COLO829 (cell line): ENCODE results near the gene VAC14.
"Not testable (repeated sequence)": the region's sequence is repeated elsewhere in the genome, so short reads cannot be mapped to it uniquely, and the experiment has no call there.

ENCODE experiments used
- DNase-seq: peaks from one replicate; pipeline ENCODE4 v3.0.0; 2012; ENCODE audit warnings: low spot score

The VAC14 gene

DNA sequence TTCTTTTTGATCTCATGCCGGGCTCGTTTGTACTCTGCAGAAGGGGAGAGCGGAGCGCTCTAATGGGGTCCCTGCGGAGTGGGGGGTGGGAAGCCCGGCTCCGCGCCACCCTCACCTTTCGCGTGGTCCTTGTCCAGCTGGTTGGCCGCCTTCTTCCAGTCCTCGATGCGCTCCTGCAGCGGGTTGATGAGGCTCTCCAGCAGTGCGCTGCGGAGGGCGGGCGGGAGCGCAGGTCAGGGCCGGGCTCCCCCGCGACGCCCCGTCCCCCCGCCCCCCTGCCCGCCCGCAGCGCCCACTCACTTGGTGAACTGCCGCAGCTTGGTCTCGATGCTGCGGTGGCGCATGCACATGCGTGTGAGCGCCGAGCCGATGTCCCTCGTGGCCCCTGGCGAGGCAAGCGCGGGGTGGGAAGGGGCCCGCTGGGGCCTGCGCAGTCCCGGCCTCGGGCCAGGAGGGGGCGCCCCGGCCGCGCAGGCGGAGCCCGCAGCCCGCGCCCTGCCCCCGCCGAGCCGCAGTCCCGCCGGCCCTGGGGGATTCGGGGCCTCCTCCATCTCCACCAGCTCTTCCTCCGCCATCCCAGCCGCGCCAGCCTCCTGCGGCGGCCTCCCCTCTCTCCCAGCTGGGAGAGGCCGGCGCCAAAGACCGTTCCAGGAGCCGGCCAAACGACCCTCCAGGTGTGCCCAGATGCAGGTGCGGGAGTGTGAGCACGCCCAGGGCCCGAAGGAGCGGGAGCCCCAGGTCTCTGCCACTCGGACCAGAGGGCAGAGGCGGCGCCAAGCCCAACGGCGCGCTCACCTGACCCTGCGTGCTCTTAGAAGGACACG is 121.1 kb downstream of the VAC14 start:
- DNase-seq: no peak

DNA sequence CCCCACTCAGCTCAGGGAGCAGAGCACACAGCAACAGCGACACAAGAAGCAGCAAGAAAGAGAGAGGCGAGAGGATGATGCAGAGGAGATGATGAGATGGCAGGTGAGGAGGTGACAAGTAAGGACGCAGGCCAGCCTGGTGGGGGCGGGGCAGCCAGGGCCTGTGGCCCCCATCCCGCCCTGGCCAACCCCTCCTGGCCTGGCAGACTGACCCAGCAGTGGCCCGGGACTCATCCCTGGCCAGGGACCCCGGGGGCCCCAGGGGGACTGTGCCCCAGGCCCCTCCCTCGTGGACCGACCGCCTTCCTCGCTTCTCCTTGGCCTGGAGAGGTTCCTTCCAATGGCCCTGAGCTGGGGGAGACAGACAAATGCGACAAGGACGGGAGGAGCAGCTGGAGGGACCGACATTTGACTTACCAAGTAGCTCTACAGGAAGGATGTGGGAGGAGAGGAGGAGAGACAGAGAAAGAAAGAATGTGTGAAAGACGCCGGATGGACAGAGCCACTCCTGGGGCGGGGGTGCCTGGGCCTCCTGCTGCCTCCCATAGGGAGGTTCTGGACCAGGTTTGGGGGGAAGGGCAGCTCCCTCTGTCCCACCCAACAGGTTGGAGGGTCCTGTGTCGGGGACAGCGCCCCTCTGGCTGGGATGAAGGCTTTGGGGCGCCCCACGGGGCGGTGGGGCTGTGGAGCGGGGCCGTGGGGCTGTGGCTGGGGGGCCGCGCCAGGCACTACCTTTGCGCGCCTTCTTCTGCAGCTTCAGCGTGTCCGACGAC is 121.9 kb downstream of the VAC14 start:
- no peak for DNase-seq

DNA sequence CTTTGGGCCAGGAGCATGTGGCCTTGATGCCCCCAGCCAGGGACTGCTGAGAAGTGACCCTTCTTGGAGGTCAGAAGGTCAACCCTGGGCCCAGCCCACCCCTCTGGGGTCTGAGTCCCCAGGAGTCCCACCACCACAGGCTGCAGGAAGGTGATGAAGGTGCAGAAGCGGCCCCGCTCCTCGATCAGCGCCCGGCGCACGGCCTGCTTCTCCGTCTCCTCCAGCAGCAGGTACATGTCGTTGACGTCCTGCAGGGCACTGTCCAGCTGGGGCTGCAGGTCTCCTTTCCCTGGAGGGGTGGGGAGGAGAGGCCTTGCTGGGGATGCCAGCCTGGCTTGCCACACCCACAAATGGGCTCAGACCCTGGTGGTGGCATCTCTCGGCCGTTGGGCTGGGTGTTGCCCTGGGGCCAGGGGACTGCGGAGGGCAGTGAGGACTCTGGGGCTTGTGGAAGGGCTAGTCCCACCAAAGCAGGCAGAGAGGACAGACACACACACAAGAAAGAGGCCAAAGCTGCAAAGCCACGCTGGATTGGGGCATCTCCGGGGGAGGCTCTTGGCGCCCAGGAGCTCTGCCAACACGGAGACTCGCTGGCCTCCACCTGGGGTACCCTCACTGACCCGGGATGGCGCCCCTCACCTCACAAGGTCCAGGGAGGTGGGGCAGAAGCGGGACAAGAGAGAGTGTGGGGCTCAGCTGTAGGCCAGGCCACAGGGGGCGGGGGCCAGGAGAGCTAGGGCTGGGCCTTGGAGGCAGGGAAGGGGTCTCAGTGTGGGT is 122.6 kb downstream of the VAC14 start:
- DNase-seq: no peak

DNA sequence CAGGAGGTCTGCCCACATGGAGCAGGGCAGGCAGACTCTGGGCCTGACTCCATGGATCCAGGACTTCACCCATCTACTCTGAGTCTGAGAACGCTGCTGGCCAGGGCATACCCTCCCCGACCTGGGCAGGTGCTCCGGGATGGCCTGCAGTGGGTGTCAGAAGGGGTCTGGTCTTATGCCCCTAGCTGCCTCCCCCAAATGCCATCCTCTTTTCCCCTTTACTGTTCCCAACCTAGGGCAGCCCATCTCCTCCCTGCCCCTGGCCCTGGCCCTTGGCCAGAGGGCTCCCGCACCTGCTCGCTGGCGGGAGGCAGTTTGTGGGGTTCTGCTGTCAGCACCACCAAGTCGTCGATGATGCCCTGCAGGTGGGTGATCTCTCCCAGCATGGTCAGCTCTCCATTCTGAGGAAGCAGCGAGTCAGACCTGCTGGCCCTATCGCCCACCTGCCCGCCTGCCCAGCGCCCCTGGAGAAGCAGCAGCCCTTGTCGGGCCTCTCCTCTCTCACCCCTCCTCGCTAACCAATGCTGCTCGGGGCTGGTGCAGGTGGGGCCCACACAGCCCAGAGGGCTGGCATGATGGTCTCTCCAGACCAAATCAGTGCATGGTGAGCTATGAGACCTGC is 123.3 kb downstream of the VAC14 start:
- no peak for DNase-seq

DNA sequence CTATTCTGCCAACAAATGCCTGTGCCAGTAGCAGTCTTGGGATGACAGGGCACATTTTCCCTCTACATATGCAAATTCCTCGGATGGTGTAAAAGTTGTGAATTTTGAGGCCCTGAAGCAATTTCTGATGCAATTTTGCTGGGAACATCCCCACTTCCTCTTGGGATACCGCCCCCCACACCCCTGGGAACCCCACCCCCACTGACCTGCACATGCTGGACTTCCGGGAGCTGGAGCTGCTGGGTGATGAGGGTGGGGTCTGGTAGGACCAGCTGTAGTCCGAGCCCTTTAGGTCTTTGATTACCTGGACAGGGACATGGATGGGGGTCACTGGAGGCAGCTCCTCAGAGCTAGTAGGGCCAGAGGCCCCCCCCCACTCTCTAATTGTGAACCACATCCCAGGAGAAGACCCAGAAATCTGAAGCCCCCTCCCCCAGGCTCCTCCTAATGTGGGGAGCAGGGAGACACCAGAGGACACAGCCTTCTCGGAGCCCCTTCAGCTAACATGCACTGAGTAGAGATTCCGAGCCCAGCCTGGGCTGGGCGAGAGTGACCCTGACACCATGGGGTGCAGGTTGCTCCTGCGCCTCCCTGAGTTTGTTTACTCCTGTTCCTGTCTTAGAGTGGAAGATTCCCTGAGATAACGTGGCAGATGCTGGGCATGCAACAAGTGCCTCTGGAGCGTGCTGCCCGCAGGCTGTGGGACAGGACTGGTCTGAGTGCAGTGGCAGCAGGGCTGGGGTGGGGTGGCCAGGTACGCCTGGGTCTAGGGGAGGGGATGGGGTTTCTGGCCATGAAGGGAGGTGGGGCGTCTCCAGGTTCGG is 124.1 kb downstream of the VAC14 start:
- DNase-seq: no peak

DNA sequence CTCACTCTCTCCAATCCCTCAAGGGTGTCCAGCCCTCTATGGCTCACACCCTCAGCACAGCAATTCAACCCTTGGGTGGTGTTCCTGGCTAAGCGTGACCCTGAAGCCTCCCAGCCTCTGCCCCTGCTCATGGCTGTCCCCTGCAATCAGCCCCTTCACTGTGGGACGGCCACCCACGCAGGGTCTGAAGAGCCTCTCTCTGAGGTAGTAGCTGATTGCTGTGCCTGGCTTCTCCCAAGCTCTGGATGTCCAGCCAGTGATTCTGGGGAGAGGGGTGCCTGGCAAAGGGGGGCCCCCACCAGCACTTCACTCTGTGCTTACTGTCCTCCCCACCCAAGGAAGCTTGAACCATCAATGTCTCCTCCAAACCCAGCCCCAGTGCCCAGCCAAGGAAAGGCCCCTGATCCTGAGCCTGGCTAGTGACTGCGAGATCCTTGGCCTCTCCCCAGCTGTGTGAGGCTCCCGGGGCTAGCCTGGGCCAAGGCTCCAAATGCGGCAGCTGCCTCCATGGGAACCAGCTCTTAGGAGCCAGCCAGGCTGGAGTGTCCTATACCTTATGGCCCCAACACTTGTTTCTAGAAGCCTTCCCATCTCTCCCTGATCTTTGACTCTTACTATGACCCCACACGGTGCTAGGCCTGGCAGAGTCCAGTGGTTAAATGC is 125.0 kb downstream of the VAC14 start:
- DNase-seq: no peak

DNA sequence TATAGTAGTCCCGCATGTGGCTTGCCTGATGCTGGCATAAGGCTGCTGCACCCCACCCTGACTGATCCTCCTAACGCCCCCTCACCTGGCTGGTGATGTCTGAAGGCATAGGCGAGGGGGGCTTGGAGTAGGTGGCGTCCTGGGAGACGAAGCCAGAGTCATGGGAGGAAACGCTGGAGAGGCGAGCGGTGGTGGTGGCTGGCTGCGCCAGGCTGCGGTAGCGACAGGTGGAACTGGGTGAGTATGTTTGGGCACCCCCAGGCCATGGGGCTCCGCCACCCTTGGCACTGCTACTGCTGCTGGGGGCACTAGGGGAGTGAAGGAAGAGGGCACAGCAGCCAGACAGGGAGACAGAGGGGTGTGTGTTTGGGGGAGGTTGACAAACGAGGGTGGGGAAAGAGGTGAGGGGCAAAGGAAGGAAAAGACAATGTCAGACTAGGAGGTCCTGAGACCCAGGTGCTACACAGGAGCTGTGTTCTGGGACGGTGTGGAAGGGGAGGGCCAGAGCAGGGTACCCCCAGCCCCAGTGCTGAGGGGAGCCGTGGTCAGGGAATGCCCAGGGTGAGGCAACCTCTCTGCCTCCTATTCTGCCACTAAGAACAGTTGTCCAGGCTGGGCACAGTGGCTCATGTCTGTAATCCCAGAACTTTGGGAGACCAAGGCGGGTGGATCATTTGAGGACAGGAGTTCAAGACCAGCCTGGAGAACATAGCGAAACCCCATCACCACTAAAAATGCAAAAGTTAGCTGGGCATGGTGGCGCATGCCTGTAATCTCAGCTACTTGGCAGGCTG is 126.5 kb downstream of the VAC14 start:
- DNase-seq: no peak

DNA sequence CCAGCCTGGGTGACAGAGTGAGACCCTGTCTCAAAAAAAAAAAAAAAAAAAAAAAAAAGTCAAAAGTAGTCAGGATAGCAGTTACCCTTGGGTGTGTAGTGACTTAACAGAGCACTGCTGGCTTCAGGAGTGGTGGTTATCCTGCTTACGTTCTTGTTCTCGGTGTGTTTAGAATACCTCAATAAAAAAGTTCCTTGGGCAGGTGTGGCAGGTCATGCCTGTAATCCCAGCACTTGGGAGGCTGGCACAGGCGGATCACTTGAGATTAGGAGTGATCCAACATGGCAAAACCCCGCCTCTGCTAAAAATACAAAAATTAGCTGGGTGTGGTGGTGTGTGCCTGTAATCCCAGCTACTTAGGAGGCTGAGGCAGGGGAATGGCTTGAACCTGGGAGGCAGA is 130.0 kb downstream of the VAC14 start:
- DNase-seq: not testable (repeated sequence)

DNA sequence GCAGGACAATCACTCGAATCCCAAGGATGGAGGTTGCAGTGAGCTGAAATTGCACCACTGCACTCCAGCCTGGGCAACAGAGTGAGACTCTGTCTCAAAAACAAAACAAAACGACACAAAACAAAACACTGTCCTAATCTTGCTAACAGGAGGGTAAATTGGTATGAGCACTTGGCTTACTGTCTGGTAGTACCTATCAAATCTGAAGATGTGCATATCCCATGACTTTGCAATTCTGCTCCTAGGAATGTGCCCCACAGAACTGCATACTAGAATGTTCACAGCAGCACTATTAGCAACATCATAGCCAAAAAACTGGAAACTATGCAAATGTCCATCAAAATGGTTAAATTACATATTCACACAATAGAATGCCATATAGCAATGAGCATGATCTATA is 130.8 kb downstream of the VAC14 start:
- no peak for DNase-seq

DNA sequence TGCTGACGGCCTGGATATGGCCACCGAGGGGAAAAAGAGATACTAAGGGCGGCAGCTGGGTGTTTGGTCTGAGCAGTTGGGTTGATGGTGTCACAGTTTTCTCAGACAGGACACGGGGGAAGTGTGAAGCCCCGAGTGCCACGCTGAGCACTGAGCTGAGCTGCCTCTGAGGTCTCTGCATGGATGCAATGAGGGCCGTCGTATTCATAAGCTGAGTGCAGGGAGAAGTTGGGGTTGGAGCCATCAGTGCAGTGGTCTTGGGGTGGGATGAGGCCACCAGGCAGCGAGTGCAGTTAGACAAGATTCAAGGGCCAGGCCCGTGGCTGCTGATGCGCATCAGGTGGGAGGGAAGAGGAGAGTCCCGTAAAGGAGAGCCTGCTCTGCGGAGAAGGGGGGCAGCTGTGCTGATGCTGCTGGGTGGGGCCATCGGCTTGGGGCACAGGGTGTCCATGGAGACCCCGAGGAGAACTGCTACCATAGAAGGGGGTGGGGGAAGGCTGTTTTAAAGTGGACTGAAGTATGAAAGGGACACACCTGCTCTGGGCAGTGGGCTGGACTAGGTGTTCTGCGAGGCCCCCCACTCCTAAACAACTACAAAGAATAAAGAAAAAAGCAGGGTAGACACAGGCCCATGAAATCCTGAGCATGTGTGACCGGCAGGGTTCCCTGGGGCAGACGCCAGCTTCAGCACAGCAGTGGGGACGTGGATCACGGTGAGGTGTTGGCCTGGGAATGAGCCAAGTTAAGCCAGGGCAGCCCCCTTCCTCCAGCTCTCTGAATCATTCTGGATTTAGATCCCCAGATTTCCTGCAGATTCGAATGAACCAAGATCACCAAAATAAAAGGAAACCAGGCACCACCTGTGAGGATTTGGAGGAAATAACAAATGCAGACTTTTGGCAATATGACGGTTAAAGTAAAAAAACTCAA is 134.9 kb downstream of the VAC14 start:
- DNase-seq: no peak

DNA sequence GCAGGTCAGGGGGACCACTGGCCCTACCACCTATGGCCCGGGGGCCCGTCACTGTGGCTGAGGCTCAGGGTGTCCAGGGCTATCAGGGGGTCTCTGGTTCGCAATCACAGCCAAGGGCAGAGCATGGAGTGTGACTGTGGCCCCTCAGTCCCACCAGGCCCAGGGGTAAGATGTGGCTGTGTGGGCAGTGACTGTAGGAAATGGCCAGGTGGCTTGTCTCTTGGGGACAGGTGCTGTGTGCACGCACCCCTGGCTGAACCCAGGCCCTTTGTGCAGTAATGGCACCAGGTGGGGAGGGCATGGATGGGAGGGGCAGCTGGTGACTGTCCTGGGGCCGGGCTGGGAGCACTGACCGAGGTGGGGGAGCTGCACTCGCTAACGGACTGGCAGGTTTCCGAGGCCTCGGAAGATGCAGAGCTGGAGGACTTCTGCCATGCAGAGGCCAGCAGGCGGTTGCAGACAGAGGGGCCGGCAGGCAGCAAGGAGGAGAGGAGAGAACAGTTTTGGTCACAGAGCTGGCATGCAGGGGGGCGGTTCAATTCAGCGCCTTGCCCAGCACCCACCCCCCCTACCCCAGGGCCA is 135.8 kb downstream of the VAC14 start:
- DNase-seq: no peak

DNA sequence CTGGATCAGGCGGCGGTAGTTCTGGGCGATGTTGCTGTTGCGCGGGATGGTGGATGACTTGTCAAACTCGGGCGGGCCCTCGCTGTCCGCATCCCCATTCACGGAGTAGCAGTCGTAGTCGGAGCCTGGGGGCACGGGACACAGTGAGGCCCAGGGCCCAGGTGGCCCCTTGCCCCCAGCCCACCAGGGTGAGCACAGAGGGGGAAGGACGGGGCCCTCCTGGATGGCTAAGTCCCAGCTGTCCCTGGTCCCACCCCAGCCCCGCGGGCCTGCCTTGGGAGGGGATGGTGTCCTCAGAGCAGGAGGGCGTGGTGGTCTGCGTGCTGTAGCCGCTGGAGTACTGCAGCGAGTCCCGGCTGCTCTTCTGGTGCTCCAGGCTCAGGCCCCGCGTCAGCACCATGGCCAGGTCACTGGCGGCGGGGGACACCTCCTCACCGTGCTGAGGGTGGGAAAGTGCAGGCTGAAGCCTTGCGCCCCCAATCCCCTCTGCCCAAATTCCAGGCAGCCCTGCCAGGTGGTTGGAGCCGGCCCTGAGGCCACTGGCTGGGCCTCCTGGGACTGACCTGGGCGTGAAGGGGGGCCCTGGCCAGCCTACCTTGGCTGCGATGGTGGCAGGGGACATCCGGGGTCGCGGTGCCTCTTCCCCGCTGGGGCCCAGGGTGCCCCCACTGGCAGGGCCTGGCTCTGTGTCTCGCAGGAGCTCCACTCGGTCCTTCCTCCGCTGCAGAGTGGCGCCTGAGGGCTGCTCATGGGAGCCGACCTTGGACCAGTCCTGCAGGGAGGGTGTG is 136.4 kb downstream of the VAC14 start:
- DNase-seq: no peak

DNA sequence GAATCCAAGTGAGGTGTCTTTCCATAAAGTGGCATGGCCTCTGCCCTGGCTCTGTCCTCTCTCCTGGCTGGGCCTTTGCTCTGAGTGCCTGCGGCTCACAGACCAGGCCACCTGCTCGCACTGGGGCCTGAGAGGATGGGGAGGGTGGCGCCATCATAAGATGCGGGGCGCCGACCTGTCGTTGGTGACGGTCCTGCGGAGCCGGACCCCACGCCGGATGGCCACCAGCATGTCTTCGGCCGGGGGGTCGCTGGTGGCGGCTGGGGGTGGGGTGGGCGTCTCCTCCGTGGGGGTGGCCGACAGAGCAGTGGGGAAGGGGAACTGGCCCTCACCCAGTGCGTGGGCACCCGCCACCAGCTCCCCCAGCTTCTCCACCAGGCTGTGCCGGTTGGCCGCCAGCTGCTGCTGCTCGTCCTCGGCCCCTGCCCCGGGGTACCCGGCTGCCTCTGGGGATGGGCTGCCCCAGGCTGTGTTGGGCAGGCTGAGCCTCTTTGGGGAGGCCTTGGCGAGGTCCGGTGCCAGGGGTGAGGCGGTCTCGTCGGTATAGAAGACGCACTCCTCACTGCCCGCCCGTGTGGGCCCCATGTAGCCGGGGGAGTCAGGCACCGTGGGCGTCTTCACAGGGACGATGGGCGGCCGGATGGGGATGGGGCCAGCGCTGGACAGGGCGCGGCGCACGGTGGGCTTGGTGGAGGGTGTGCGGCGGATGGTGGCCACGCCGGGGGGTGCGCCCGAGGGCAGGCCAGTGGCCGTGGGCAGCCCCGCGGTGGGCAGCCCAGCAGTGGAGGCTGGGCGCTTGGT is 137.2 kb downstream of the VAC14 start:
- no peak for DNase-seq

DNA sequence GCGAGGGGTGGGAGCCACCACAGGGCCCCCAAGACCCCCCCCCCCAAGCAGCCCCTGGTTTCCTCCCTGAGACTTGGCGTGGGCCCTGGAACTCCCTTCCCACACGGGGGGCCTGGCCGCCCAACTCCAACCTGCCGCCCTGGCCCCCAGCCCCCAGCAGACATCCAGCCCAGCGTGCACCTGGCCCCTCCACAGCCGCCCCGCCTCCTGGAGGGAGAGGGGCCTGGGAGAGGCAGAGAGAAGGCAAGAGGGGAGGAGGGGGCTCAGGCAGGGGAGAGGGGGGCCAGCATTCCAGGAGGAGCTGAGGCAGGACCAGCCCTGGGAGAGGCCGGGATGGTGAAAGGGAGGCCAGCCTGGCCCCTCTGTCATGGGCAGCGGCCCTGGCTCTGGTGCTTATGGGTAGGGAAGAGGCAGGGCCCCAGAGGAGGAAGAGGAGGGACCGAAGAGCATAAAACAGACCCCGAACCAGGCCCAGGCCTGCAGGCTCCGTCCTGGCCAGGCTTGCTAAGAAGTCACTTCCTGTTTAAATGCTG is 137.9 kb downstream of the VAC14 start:
- DNase-seq: no peak

DNA sequence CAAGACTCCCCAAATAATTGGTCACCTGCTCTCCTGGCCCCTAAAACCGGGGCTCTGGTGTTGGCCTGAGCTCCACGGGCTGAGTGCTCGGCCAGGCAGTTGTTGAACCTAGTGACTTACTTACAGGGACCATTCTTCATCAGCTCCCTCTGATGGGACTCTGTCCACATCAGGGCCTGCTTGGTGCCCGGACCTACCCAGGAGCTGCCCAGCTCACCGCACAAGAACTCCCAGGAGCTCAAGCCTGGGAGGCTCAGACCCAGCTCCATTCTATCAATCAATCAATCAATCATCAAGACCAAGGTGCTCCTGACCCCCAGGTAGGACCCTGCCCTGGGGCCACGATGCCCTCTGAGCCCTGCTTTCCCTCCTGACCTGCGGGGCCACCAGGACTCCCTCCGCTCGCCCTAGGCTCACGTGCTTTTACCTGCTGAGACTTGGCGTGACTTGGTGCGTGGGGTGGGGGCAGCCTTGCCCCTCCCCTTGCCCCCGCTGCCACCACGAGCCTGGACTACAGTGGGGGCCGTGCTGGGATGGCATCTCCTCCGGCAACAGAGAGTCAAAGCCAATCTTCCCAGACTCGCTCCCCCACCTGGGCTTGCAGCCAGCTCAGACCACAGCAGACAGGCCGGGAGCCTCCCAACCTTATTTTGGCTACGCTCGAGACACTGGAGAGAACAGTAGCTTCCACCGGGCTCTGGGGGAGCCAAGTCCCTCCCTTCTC is 138.9 kb downstream of the VAC14 start:
- no peak for DNase-seq

DNA sequence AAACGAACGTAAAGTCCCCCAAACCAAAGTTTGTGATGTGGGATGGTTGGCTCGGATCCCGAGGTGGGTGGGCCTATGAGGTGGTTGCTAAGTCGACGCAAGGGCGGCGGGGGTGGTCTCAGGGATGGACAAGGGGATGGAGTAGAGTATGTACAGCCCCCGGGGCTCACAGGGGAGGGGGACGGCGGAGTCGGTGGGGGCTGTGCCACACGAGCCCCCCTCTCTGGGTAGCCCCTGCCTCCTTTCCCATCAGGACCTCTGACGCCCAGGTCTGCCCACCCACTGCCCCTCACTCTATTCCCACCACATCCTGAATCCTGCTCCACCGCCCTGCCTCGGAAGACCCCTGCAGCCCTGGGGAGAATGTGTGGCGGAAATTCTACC is 139.4 kb downstream of the VAC14 start:
- DNase-seq: no peak
